Measurements from ENCODE around the gene ATF7IP. TPM values are rescaled to one million over a fixed set of nuclear protein-coding genes. Genes with fewer than 3 reads are reported as not detected.
"Not testable (repeated sequence)": the region's sequence is repeated elsewhere in the genome, so short reads cannot be mapped to it uniquely, and the experiment has no call there.

ATF7IP gene
- total RNA-seq, 1 experiment from 2014 or later, result 172 TPM

- Histone ChIP-seq H2BK5ac (ENCODE audit: insufficient read length, low read length) (no peak overlapping the region), H2BK15ac (ENCODE audit: low read depth, low read length) (no peak overlapping the region), H2BK12ac (ENCODE audit: insufficient read length, low read depth, low read length) (no peak overlapping the region), H2AK5ac (ENCODE audit: insufficient read length, low read length) (no peak overlapping the region), H3K79me2 (ENCODE audit: insufficient read depth, low read length) (no peaks in the 10 kb centered on the region), H3K27ac (ENCODE audit: insufficient read length, low read depth, low read length) (no peak overlapping the region), H3K4me1 (ENCODE audit: insufficient read depth, low read length) (no peaks in the 10 kb centered on the region), H3K23me2 (ENCODE audit: insufficient read length, low read depth, low read length, poor library complexity, severe bottlenecking) (no peaks in the 10 kb centered on the region), H2BK20ac (ENCODE audit: low read depth, low read length, poor library complexity, severe bottlenecking) (no peak overlapping the region), H3K23ac (ENCODE audit: insufficient read length, low read depth, low read length) (no peak overlapping the region), H3K79me1 (ENCODE audit: insufficient read depth, low read depth, low read length, poor library complexity, severe bottlenecking) (no peaks in the 10 kb centered on the region), H4K8ac (replicated peaks; ENCODE audit: insufficient read length, low read depth, low read length) (no peak overlapping the region), H3K18ac (ENCODE audit: insufficient read length, low read depth, low read length) (no peak overlapping the region), H2BK120ac (ENCODE audit: low read depth, low read length, poor library complexity, severe bottlenecking) (no peak overlapping the region), H3K4ac (ENCODE audit: low read depth, low read length) (no peak overlapping the region), H2AFZ (ENCODE audit: low read length) (no peak overlapping the region), H3K14ac (ENCODE audit: insufficient read depth, low read length) (no peak overlapping the region), H3K9me3 (ENCODE audit: control insufficient read depth, low read depth, low read length) (no peaks in the 10 kb centered on the region), H4K5ac (ENCODE audit: insufficient read length, low read depth, low read length) (no peak overlapping the region), H3K27me3 (ENCODE audit: insufficient read depth, low read length) (no peaks in the 10 kb centered on the region), H4K20me1 (ENCODE audit: control insufficient read depth, insufficient read depth, insufficient read length) (no peaks in the 10 kb centered on the region), H4K91ac (ENCODE audit: insufficient read length, low read depth, low read length) (no peak overlapping the region), H3K56ac (ENCODE audit: insufficient read length, low read depth, low read length) (no peak overlapping the region), H3T11ph (ENCODE audit: low read length) (no peak overlapping the region), H3K9ac (ENCODE audit: extremely low read depth, insufficient read length, low read length) (no peak overlapping the region), H3K4me2 (ENCODE audit: insufficient read depth, insufficient read length, low read length) (no peak overlapping the region)
- peaks cover 4 to 5% of the 10 kb centered on the region in 2 experiments; a peak in 3 of 4 replicates for H3K4me1 Mint-ChIP-seq
- H3K27ac Mint-ChIP-seq, result no peak overlapping the region
- WGBS (ENCODE audit: extremely low coverage, insufficient read length, low lambda C conversion rate), result no CpG with 5 or more reads among the region's 4 CpGs
- TF ChIP-seq, protein P1, sequence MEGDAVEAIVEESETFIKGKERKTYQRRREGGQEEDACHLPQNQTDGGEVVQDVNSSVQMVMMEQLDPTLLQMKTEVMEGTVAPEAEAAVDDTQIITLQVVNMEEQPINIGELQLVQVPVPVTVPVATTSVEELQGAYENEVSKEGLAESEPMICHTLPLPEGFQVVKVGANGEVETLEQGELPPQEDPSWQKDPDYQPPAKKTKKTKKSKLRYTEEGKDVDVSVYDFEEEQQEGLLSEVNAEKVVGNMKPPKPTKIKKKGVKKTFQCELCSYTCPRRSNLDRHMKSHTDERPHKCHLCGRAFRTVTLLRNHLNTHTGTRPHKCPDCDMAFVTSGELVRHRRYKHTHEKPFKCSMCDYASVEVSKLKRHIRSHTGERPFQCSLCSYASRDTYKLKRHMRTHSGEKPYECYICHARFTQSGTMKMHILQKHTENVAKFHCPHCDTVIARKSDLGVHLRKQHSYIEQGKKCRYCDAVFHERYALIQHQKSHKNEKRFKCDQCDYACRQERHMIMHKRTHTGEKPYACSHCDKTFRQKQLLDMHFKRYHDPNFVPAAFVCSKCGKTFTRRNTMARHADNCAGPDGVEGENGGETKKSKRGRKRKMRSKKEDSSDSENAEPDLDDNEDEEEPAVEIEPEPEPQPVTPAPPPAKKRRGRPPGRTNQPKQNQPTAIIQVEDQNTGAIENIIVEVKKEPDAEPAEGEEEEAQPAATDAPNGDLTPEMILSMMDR (conservative IDR thresholded peaks at IDR 0.05), result no peak
- no peak for DNase-seq
- H3K27me3 Mint-ChIP-seq (ENCODE audit: low read depth), result no peaks in the 10 kb centered on the region; the same call in 1 of the 2 replicates
- H3K4me3 Mint-ChIP-seq, result no peak overlapping the region
- H3K36me3 Mint-ChIP-seq (ENCODE audit: insufficient read depth in 1 of 3, low read depth in 3 of 3), result no peaks in the 10 kb centered on the region; a peak in 1 of 7 replicates
- no peaks in the 10 kb centered on the region for H3K9me3 Mint-ChIP-seq
Measured at GRCh38 chr12:14317362-14318146, 47.9 kb upstream of the ATF7IP start.

DNA sequence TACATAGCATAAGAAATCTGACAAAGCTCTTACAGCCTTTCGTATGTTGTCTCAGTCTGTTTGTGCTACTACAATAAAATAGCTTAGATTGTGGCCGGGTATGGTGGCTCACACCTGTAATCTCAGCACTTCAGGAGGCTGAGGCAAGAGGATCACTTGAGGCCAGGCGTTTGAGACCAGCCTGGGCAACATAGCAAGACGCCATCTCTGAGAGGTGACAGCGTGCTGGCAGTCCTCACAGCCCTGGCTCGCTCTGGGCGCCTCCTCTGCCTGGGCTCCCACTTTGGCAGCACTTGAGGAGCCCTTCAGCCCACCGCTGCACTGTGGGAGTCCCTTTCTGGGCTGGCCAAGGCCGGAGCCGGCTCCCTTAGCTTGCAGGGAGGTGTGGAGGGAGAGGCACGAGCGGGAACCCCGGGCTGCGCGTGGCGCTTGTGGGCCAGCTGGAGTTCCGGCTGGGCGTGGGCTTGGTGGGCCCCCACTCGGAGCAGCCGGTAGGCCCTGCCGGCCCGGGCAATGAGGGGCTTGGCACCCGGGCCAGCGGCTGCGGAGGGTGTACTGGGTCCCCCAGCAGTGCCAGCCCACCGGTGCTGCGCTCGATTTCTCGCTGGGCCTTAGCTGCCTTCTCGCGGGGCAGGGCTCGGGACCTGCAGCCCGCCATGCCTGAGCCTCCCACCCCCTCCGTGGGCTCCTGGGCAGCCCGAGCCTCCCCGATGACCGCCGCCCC lies 45.6 kb upstream of the ATF7IP start:
- not testable (repeated sequence) for H2AK5ac ChIP-seq (ENCODE audit: insufficient read length, low read length); H3K9ac ChIP-seq (ENCODE audit: extremely low read depth, insufficient read length, low read length); H3K27me3 ChIP-seq (ENCODE audit: insufficient read depth, low read length); H2AFZ ChIP-seq (ENCODE audit: low read length); H3T11ph ChIP-seq (ENCODE audit: low read length); H2BK15ac ChIP-seq (ENCODE audit: low read depth, low read length); H4K5ac ChIP-seq (ENCODE audit: insufficient read length, low read depth, low read length); H4K8ac ChIP-seq (replicated peaks; ENCODE audit: insufficient read length, low read depth, low read length); H3K23ac ChIP-seq (ENCODE audit: insufficient read length, low read depth, low read length); H3K4ac ChIP-seq (ENCODE audit: low read depth, low read length); H3K4me3 Mint-ChIP-seq; H3K79me2 ChIP-seq (ENCODE audit: insufficient read depth, low read length); H3K14ac ChIP-seq (ENCODE audit: insufficient read depth, low read length); H2BK20ac ChIP-seq (ENCODE audit: low read depth, low read length, poor library complexity, severe bottlenecking); H2BK5ac ChIP-seq (ENCODE audit: insufficient read length, low read length); H3K27ac ChIP-seq (ENCODE audit: insufficient read length, low read depth, low read length); H3K36me3 Mint-ChIP-seq (ENCODE audit: insufficient read depth in 1 of 3, low read depth in 3 of 3); H3K18ac ChIP-seq (ENCODE audit: insufficient read length, low read depth, low read length); H3K9me3 Mint-ChIP-seq; H3K23me2 ChIP-seq (ENCODE audit: insufficient read length, low read depth, low read length, poor library complexity, severe bottlenecking); H3K56ac ChIP-seq (ENCODE audit: insufficient read length, low read depth, low read length); H3K9me3 ChIP-seq (ENCODE audit: control insufficient read depth, low read depth, low read length); H2BK12ac ChIP-seq (ENCODE audit: insufficient read length, low read depth, low read length); H3K27ac Mint-ChIP-seq; H3K27me3 Mint-ChIP-seq (ENCODE audit: low read depth); H4K91ac ChIP-seq (ENCODE audit: insufficient read length, low read depth, low read length); H3K79me1 ChIP-seq (ENCODE audit: insufficient read depth, low read depth, low read length, poor library complexity, severe bottlenecking); DNase-seq; H4K20me1 ChIP-seq (ENCODE audit: control insufficient read depth, insufficient read depth, insufficient read length); H3K4me1 Mint-ChIP-seq; H3K4me1 ChIP-seq (ENCODE audit: insufficient read depth, low read length); H3K4me2 ChIP-seq (ENCODE audit: insufficient read depth, insufficient read length, low read length); H2BK120ac ChIP-seq (ENCODE audit: low read depth, low read length, poor library complexity, severe bottlenecking)
- no CpG with 5 or more reads among the region's 38 CpGs for WGBS (ENCODE audit: extremely low coverage, insufficient read length, low lambda C conversion rate)
